Erythroblast (primary cell): ENCODE results near the gene MRPL28.

ENCODE experiments used
- GATA1 ChIP-seq: IDR thresholded peaks from 2 replicates; pipeline ENCODE4 v1.6.1; 2011; ENCODE audit warnings: low read depth, mild to moderate bottlenecking, control low read depth, low read length, moderate library complexity
- POLR2A ChIP-seq: IDR thresholded peaks from 2 replicates; pipeline ENCODE4 v1.6.1; 2011; ENCODE audit warnings: mild to moderate bottlenecking, low read length

DNA sequence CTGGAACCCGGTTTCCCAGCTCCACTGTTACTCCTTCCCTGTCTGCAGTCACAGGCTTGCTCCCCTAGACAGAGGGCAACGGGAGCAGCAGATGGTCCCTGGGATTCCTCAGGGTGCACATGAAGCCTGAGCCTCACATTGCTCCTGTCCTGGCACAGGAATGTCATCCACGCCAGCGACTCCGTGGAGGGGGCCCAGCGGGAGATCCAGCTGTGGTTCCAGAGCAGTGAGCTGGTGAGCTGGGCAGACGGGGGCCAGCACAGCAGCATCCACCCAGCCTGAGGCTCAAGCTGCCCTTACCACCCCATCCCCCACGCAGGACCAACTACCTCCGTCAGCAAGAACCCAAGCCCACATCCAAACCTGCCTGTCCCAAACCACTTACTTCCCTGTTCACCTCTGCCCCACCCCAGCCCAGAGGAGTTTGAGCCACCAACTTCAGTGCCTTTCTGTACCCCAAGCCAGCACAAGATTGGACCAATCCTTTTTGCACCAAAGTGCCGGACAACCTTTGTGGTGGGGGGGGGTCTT lies 29.8 kb upstream of the MRPL28 start:
- TF ChIP-seq POLR2A, result no peak
- TF ChIP-seq GATA1, result no peak
